ENCODE measurements around the gene BLCAP. TPM values are rescaled to one million over a fixed set of nuclear protein-coding genes. Genes with fewer than 3 reads are reported as not detected.
A peak's percentile ranks its signal among the peaks of the same experiment; 100 is the strongest.
"Not testable (repeated sequence)": the region's sequence is repeated elsewhere in the genome, so short reads cannot be mapped to it uniquely, and the experiment has no call there.

The BLCAP gene, protein sequence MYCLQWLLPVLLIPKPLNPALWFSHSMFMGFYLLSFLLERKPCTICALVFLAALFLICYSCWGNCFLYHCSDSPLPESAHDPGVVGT
- total RNA-seq (2014; rRNA removed; shearing (Covaris generic)), result 108 and 115 TPM in 2 replicates

DNA sequence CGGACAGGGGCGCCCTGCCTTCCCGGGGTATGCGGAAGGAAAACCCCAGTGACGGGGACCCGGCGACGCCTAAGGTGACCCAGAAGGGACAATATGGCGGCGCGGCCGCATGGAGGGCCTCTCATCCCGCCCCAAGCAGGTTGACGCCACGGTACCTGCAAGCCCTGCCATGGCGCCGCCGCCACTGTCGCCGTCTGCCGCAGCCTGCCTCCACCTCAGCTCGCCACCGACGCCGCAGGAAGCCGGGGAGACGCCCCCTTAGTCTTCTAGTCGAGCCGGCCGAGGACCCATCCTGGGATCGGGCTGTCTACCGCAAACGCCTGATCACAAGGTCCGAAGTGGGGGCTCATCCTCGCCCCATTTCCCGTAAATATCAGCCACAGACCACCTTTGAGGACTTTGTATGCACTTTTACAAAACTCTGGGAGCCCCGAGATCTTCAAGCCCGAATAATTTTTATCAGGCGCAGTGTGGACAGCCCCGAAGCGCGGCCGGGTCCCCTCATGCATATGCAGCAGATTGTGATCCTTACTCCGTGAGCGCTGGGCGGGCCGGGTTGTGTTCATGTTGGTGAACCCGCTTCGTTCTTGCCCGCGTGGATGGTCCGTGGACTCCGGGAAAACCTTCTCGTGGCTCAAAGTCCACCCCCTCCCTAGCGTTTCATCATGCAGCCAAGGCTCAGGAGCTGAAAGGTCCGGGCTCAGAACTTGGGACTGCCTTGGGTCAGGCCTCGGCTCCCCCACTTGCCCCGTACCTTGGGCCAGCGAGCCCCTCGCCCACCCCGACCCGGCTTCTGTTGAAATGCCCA, at the start of gene BLCAP:
BLCAP (minus strand) TSS at position 239 of the 808 bp plus-strand sequence. CDS start 8,702 bp downstream, outside the sequence.
- peak; percentile 98 for DNase-seq (ENCODE audit: low spot score)

DNA sequence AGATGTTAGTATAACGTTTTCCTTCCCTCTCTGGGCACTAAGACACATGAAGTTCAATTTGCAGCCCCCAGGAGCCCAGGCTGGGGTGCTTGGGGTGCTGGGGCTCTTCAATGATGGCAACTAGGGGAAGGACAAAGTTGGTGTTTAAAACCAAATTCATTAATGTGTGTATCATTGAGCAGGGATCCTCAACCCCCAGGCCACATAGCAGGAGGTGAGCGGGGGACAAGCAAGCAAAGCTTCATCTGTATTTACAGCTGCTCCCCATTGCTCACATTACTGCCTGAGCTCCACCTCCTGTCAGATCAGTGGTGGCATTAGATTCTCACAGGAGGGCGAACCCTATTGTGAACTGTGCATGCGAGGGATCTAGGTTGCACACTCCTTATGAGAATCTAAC, 49.8 kb upstream of the BLCAP start:
- not testable (repeated sequence) for DNase-seq (ENCODE audit: low spot score)

DNA sequence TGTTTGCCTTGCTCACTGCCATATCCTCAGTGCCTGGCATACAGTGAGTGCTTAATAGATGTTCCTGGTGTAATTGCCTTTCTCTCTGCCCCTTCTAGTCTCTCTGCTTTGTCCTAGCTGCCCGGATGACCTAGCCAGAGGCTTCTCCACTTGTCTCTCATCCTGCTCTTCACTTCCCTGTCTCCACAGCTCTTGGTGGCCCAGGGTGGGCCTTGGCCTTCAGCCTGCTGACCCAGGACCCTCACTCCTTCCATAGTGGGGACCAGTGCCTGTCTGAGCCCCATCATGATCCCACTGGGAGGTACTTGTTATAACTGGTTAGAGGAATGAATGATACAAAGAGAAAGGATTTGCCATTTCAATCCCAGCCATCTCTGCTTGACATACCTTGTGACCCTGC, 49.2 kb upstream of the BLCAP start:
- no peak for DNase-seq (ENCODE audit: low spot score)

DNA sequence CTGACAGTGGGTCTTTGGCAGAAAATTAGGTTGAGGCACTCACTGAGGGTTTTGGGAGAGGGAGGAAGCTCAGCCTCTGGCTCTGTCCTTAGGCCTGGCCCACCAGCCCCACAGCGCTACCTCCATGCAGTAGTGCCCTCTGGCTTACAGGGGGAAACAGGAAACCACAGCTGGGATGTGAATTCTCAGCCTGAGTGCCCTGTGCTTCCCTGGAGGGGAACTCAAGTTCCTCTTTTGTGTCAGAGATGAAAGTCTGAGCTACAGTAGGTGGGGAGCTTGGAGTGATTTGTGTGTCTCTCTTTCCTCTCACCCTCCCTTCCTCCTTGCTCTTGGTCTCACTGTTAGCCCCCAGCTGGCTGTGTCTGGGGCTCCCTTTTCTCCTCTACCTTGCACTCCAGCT, 48.2 kb upstream of the BLCAP start:
- DNase-seq (ENCODE audit: low spot score), result no peak

DNA sequence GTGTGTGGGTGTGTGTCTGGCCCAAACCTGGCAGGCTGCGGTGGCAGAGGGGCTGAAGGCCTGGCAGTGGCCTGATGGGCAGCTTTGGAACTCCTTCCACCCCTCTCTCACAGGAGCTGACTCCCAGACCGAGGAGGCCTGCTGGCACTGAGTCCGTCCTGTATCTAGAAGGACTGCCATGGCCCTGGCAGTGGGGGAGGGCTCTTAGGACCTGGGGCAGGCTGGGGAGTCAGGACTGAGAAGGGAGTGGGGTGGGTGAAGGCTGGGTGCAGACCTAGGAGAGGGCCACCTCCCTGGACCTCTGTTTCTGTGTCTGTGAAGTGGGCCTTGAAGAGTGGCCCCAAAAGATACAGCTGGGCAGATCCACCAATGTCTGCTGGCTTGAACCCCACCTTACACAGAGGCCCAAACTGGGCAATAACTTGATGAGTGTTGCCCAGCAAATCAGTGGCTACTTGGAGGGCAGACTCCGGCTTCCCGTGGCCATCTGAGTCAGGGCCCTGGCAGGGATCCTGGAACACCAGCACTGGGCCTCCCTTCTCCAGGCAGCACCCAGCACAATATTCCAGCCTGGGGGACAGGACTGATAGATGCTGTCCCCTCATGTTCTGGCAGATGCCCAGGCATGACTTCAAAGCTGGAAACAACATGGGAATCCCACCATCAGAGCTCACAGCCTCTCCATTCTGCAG, 46.7 kb upstream of the BLCAP start:
- DNase-seq (ENCODE audit: low spot score), result no peak

DNA sequence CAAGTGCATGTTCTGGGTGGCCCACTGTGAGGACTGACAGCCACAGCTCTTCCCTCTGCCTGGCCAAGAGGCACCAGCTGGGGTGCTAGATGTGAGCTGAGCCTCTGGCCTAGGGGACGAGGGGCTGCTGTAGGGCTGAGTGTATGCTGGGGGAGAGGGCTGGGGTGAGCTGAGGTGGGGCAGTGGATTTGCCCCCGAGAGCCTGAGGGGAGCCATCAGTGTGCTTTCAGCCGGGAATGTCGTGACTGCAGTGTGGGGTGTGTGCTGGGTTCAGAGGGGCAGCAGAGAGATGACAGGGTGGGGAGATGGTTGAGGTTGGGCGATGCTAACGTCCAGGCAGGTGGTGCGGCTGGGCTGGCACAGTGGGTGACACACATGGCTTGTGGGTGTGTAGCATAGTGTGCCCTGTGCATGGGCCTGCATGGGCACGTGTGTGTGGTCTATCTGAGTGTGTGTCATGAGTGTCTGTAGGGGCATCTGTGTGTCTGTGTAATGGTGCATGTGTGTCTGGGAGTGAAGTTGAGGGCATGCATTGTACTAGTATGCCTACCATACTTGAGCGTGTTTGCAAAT, 46.0 kb upstream of the BLCAP start:
- DNase-seq (ENCODE audit: low spot score), result no peak

DNA sequence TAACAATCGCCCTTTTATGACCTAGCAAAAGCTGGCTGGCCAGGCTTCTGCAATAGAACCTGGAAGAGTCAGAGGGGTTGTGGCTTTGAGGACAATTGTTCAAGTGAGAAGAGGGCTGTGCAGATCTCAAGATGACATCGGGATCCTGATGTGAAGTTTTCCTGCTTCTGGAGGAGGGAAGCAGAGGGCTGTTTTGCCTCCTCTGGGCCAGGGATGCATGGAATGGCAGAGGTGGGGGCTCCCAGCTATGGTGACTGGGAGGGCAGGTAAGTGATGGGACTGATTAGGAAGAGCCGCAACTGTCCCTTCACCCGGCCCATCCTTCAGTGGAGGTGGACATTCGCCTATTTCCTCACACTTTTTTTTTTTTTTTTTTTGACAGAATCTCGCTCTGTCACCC, 43.4 kb upstream of the BLCAP start:
- DNase-seq (ENCODE audit: low spot score), result no peak

DNA sequence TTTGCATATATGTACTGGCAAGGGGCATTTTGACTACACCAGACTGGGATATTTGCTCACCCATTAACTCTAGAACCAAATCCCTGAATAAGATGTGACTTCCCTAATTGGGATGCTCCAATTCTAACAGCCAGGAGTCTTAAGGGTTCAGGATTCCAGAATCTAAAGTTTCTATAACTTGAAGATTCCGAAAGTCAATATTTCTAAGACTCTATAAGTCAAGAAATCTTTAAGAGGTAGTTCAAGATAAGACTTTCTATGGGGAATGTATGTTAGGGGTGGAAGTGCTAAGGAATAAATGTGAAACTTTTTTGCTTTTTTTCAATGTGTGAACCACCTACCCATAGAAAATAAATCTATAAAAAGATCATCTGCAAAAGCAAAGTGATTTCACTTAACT, 42.7 kb upstream of the BLCAP start:
- DNase-seq (ENCODE audit: low spot score), result no peak

DNA sequence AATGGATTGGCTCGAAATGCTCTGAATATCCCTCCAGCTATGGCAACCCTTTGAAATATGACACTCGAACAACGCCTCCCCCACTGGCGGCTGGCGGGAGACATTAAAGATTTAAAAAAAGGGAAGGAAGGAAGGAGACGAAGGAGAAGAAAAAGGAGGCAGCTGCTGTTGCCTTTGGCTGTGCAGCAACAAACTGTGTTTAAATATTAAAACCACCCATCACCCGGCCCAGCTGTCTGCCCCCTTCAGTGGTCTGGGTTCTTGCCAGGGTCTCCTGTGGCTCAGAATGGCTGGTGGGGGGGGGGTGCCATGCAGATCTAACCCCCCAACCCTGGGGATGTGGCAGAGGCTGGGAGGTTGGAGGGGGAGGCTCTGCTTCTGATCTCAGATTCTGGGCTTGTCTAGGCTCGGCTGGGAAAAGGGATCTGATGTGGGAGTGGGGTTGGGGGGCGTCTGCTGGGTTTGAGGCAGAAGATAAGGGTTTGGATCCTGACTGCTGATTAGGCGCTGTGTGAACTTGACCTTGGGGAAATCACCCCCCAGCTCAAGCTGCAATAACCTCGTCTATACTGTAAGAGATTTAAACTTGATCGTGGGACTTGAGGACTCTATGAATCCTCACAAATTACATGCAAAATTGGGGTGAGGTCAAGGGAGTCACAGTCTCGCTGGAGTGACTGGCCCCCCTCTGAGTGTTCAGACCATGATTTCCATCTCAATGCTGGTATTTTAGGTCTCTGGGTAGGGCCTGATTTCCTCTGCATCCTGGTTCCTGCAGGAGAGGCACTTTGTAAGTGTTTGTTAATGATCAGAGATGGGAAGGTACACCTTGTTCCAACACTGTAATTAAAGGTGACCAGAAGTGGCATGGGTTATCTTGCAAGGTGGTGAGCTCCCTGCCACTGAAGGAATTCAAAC, 40.3 kb upstream of the BLCAP start:
- DNase-seq (ENCODE audit: low spot score), result no peak

DNA sequence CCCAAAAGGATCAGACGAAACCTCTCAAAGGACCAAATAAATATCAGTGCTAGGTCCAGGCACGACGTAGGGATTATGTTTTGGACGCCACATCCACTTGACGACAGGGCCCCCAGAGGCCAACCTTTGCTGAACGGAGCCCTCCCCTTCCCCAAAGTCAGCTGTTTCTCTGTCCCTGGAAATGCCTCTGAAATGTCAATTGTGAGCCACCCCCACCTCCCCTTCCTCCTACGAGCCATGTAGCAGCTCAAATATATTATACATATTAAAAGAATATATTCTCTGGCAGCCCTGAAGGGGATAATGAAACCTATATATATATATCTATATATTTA, 39.6 kb upstream of the BLCAP start:
- DNase-seq (ENCODE audit: low spot score), result no peak

DNA sequence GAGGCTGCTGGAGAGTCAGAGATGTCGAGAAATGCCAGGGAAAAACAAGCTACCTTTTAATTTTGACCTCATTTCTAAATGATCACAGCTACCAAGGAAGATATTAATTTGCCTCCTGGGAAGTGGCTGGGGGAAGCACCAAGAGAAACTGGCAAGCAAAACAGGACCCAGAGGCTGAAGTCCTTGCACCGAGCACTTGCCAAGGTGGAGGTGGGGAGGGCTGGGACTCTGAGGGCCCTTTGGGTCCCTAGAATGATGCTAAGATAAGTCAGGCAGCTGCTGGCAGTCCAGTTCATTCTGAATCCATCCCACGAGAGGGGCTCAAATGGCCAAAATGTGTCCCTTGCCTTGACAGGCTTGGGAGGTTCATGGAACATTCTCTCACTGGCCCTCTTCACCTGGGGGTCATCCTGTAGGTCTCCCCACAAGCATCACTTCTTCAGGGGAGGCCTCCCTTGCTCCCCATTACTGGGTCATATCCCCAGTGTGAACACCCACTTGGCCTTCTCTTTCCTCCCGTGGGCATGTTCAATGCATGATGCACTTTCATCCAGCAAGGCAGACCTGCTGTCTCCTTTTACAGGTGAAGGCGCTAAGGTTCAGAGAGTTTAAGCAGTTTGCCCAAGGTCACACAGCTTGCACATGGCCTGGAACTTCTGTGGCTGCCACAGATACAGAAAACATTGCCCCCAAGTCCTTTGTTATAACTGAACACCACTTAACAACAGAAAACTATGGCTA, 39.1 kb upstream of the BLCAP start:
- no peak for DNase-seq (ENCODE audit: low spot score)

DNA sequence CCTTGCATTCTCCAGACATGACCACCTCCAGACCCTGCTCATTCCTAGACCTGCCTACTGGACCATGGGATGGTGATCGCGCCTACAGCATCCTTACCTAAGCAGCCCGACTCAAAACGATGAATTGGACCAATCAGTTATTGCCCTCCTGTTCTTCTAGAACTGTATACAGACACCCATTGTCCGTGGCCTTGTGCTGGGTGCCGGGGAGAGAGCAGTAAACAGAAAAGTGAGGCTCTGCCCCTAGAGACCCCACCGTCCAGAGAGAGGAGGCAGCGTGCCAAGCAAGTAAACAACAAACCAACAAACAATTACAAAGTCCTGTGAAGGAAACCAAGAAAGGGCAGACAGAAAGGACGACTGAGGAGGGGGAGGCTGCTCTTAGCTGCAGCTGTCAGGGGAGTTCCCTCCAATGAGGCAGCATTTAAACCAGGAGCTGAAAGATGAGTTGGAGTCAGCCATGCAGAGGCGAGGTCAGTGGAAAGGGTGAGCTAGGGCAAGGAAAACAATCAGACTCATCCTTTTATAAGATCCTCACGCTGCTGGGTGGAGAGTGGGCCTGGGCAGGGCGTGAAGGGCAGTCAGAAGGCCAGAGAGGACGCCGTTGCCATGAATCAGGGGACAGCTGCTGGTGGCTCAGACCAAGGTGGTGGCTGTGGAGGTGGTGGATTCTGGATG, 37.6 kb upstream of the BLCAP start:
- DNase-seq (ENCODE audit: low spot score), result no peak

DNA sequence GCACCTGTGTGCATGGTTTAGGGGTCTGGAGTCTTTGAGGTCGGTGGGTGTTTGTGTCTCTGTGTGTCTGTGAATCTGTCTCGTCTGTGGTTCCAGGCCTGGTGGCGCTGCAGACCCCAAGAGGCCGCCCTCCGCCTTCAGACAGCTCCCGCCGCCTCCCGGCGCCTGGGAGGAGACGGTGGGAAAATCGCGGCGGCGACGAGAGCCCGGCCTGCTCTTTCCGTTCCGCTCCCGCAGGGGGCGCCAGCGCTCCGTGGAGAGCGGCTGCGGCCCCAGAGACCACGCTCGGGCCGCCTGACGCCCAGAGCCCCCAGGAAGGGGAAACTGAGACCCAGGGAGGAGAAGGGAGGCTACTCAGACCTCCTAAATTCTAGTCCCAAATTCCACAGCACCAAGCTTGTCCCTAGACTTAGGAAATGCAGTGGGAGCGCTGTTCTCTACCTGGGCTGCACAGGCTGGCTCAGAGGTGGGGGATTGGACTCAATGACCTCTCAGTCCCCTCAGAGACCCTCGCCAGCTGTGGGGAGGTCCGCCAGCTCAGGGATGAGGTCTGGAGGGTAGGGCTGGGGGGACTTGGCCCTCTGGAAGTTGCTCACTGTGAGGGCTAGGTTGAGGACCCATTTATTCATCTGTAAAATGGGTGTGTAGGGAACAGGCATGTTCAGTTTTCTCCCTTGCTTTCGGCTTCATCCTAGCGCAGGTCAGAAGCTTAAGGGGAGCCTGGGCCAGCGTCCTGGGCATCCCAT, 36.9 kb upstream of the BLCAP start:
- DNase-seq (ENCODE audit: low spot score), result peak; percentile 59

DNA sequence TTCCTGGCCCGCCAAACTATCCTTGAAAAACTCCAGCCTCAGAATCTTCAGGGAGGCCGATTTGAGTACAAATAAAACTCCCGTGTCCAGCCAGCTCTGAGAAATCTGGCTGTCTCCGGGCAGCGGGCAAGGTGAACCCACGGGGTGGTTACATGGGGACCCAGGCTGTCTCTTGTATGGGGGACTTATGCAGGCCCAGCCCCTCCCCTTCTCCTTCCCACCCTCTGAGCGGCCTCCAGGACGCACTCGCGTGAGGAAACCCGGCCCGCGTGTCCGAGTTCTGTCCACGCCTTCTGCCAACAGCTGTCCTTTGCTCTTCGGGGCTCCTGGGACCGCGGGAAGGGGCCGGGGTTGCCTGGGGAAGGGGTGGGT, 36.3 kb upstream of the BLCAP start:
- no peak for DNase-seq (ENCODE audit: low spot score)

DNA sequence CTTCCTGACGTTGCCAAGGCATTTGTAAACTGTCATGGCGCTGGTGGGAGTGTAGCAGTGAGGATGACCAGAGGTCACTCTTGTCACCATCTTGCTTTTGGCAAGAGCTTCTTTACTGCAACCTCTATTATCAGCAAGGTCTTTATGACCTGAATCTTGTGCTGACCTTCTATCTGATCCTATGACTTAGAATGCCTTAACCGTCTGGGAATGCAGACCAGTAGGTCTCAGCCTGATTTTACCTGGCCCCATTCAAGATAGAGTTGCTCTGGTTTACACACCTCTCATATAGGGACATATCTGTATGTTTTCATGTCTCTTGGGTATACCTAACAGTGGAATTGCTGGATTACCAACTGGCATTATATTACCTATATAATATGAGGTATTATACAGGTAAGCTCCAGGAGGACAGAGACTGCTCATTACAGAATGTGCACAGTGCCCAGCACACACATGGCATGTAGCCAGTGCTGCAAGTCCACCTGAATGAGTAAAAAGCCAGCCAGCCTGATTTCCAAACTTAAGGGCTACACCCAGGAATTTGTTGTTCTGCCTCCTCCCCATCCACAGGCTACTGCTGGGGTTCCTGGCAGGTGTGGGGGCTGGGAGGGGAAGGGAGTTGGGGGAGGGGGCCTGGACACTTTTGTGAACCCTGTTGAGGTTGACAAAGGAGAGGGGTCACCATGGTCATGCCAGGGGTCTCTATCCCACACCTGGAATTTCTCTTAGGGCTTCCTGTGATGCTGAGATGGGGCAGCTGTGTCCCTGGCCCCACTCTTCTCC, 35.2 kb upstream of the BLCAP start:
- no peak for DNase-seq (ENCODE audit: low spot score)

DNA sequence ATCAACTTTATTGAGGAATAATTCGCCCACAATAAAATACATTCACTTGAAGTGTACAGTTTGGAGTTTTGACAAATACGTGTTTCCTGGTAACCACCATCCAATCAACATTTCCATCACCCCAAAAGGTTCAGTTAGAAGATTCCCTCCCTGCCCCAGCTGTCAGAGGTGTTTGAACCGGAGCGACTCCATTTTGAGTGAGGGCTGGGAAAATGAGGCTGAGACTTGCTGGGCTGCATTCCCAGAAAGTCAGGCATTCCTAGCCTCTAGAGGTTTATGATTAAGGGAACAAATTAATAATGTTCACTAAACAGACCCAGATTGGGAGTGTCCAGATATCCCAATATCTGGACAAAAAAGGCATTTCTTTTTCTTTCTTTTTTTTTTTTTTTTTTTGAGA, 33.0 kb upstream of the BLCAP start:
- DNase-seq (ENCODE audit: low spot score), result no peak

DNA sequence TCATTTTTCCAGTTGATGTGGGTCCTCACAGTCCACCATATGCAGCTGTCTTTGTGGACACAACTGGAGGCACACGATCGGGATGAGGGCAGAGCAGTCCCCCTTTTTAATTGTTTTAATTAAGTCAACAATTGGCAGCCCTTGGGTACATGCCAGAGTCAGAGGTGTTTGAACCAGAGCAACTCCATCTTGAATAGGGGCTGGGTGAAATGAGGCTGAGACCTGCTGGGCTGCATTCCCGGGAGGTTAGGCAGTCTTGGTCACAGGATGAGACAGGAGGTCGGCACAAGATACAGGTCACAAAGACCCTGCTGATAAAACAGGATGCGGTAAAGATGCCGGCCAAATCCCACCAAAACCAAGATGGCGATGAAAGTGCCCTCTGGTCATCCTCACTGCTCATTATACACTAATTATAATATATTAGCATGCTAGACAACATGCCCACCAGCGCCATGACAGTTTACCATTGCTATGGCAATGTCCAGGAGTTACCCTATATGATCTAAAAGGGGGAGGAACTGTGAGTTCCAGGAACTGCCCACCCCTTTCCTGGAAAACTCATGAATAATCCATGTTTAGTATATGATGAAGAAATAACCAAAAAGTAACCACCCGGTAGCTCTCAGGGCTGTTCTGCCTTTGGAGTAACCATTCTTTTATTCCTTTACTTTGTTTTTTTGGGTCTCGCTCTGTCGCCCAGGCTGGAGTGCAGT, 31.8 kb upstream of the BLCAP start:
- no peak for DNase-seq (ENCODE audit: low spot score)

DNA sequence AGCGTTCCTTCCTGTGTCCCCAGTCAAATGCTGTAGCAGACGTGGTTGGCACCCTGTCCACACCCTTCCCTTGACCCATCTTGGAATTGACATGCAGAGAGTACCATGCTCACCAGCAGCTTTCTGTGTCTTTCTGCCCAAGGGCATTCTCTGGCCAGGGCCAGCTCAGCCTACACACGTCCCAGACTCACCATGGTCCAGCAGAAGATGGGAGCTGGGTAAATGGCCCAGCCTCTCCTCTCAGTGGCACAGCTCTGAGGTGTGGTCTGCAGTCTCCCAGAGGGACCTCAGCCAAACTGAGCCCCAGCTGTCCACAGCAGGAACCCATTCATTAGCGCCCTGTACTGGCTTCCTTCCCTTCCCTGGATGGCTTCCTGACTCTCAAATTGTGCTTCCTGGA, 31.1 kb upstream of the BLCAP start:
- DNase-seq (ENCODE audit: low spot score), result no peak

All from HT-29 (cell line).